ENCODE results near the gene FOXC2. TPM values are rescaled to one million over a fixed set of nuclear protein-coding genes. Genes with fewer than 3 reads are reported as not detected.

The FOXC2 gene
- total and polyA plus RNA-seq, 2 donors (not counting 3 experiments of a cell fraction or from before 2014, with no cell fraction given) = 7.7 to 44.0 TPM

- Histone ChIP-seq H3K36me3 (ENCODE audit: control insufficient read depth in 2 of 2, extremely low read depth in 1 of 2, insufficient read depth in 2 of 2, low read length in 2 of 2) (no peaks in the 10 kb centered on the region), H2AFZ (ENCODE audit: low read depth, low read length) (no peak overlapping the region), H3K4me1 (ENCODE audit: control insufficient read depth, extremely low read depth, insufficient read depth, low read length) (peaks cover 12% of the 10 kb centered on the region), H3K4me3 (replicated peaks in 1 of 3; ENCODE audit: insufficient read depth in 1 of 3, low read depth in 1 of 3, low read length in 3 of 3) (no peak overlapping the region), H3K9me1 (replicated peaks; ENCODE audit: control insufficient read depth, extremely low read depth, insufficient read depth, low read length) (no peaks in the 10 kb centered on the region), H3K9me3 (replicated peaks; ENCODE audit: control insufficient read depth, insufficient read depth, low read length) (no peaks in the 10 kb centered on the region), H4K20me1 (replicated peaks; ENCODE audit: control insufficient read depth, extremely low read depth, insufficient read depth, low read length) (no peaks in the 10 kb centered on the region), H3K27me3 (ENCODE audit: control insufficient read depth in 2 of 2, insufficient read depth in 2 of 2, low read length in 2 of 2) (peaks cover 3 to 4% of the 10 kb centered on the region in 2 experiments), H3K9ac (replicated peaks; ENCODE audit: extremely low read depth, insufficient read depth, low read length) (no peak overlapping the region), H3K27ac (ENCODE audit: insufficient read depth, low read depth, low read length) (no peak overlapping the region), H3K4me2 (ENCODE audit: insufficient read depth, low read length) (no peak overlapping the region), H3K79me2 (ENCODE audit: control insufficient read depth, insufficient read depth, low read length) (peaks cover 12% of the 10 kb centered on the region)
- CTCF ChIA-PET = no interaction called here
- intact Hi-C loops (cut with micrococcal nuclease) = no loop called here
- DNase-seq (ENCODE audit: low read depth, low spot score) (no peak), FAIRE-seq (no peak)
- dilution Hi-C loops (cut with MboI; ENCODE audit: extremely low pct_ligation_motif_present, low sequenced_read_pairs) = no loop called here
- TF ChIP-seq JUN (IDR thresholded peaks at IDR 0.05; ENCODE audit: borderline replicate concordance, insufficient read depth, insufficient read length, low read depth) (no peak), FOS (IDR thresholded peaks at IDR 0.05; ENCODE audit: borderline replicate concordance, insufficient read depth, low read length) (no peak), POLR2AphosphoS5 (IDR thresholded peaks at IDR 0.05; ENCODE audit: insufficient read depth, low read depth, low read length) (no peak), CTCF (IDR thresholded peaks at IDR 0.05; ENCODE audit: extremely low read depth in 1 of 2, insufficient read depth in 1 of 2, low read depth in 1 of 2, low read length in 2 of 2) (no peak), POLR2A (IDR thresholded peaks at IDR 0.05; ENCODE audit: low read depth, low read length) (no peak), MAX (IDR thresholded peaks at IDR 0.05; ENCODE audit: insufficient read depth, insufficient read length) (no peak), EZH2 (IDR thresholded peaks at IDR 0.05; ENCODE audit: borderline replicate concordance, low read depth, low read length, severe bottlenecking) (no peak), GATA2 (IDR thresholded peaks at IDR 0.05; ENCODE audit: insufficient read depth, insufficient read length, low read depth, low read length) (no peak), MYC (IDR thresholded peaks at IDR 0.05; ENCODE audit: low read depth, low read length) (no peak)
- BruUV-seq (replicated peaks) = no TSS peak
- POLR2A ChIA-PET = no interaction called here
Measured at GRCh38 chr16:86553356-86553755, 13.3 kb upstream of the FOXC2 start.

All from endothelial cell of umbilical vein (primary cell).